NCI-H446 (cell line): ENCODE measurements around the gene JAK2.
"Not testable (repeated sequence)": the region's sequence is repeated elsewhere in the genome, so short reads cannot be mapped to it uniquely, and the experiment has no call there.

Experiments used
- DNase-seq, 2 experiments: peaks; one replicate each; lab custom pipeline; 2025; lab: John Stamatoyannopoulos, UW

Gene JAK2

DNA sequence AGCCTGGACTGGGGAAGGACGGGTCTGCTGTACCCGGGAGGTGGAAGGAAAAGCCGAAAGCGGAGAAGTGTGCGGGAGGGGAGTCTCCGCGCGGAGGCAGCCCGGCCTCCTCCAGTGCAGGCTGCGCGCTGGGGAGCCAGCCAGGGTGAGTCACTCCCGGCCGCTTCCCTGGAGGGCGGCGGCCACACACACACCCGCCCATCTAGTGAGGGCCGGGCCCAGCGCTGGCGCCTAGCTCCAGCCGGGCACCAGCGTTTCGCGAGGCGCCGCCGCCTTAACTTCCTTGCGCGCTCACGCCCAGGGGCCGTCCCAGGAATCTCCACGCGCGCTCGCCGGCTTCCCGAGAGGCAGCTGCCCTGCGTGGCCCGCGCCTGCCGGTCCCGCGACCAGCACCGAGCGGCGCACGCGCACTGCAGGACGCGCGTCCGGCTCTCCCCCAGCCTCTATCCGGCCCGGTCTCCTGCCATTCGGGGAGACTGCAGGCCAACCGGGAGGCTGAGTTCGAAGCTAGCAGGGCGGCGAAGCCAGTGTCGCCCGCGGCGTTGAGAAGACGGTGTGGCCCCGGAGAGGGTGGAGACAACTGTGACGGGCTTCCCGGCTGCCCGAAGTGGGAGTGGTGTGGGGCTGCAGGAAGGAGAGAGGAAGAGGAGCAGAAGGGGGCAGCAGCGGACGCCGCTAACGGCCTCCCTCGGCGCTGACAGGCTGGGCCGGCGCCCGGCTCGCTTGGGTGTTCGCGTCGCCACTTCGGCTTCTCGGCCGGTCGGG, at the start of gene JAK2:
JAK2 (plus strand) TSS at position 652 of the 765 bp plus-strand sequence. CDS start 36,716 bp downstream, outside the sequence.
- peak; percentile 91 to 95 for DNase-seq

- no peak for DNase-seq
These were observed 48.8 kb upstream of the JAK2 start for GRCh38 chr9:4936277-4936676.

GRCh38 chr9:4936823-4937222, 48.2 kb upstream of the JAK2 start:
- DNase-seq: no peak

- DNase-seq: no peak
These were observed 47.6 kb upstream of the JAK2 start for GRCh38 chr9:4937446-4937845.

DNA sequence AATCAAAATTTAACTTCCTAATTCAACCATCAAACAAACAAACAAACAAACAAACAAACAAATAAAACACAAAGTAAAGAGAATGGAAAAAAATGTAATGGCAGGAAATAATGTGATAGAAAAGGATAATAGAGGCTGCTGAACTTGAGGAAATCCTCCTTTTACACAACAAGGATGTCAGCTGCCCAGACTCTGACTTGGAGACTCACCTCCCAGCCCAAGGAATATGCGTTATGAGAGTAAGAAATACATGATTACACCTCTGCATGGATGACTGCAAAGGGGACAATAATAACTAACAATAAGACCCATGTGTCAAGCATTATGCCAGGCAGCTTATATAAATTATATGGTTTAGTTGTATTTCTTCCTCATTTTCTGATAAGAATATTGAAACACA, 46.6 kb upstream of the JAK2 start:
- DNase-seq: no peak

- DNase-seq: no peak
These were observed 45.9 kb upstream of the JAK2 start for GRCh38 chr9:4939118-4939561.

- DNase-seq: not testable (repeated sequence)
These were observed 42.9 kb upstream of the JAK2 start for GRCh38 chr9:4942042-4942691.

DNA sequence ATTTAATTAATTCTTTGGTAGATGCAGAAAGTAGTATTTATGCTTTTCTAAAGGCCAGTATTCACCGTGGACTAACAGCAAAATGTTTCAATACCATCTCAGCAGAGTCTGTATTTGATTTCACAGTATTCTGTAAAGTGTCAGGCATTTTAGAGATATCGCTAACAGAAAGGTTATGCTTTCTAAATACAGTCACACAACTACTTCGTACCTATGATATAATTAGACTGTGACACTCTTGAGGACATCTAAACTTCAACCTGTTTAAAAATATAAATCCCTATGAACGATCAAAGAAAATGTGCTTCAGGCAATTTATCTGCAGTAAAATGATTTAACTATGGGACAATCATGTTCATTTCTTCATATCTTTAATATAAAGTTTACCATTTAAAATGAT, 41.7 kb upstream of the JAK2 start:
- DNase-seq: no peak

DNA sequence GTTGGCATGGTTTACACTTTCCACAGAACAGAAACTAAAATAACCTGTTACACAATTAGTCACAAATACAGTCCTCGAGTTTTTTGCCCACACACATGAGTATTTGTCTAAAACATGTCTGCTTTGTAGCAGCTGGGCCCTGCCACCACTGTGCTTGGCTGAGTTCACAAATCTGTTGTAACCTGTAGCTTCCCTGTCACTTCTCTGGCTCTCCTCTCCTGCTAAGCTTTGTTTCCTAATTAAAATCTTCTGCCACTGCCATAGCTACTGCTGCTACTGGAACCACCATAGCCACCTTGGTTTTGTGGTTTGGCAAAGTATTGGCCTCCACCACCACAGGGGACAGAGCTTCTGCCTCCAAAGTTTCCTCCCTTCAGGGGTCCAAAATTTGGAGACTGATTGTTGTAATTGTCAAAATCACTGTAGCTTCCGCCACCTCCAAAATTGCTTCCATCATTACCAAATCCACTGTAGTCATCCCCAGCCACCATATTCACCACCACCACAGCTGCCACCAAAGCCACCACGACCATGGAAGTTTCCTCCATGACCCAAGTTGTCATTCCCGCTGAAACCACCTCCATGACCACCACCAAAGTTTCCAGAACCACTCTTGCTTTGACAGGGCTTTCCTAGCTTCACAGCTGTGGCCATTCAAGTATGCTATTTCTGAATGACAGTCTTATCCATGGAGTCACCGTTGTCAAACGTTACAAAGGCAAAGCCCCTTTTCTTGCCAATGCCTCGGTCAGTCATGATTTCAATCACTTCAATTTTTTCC, 40.5 kb upstream of the JAK2 start:
- DNase-seq: not testable (repeated sequence)

- DNase-seq: no peak
These were observed 38.1 kb upstream of the JAK2 start for GRCh38 chr9:4946937-4947336.

GRCh38 chr9:4955836-4956235, 29.2 kb upstream of the JAK2 start:
- no peak for DNase-seq

GRCh38 chr9:4959031-4959430, 26.0 kb upstream of the JAK2 start:
- no peak for DNase-seq

- DNase-seq: no peak
These were observed 23.0 kb upstream of the JAK2 start for GRCh38 chr9:4962085-4962484.

GRCh38 chr9:4964540-4964939, 20.5 kb upstream of the JAK2 start:
- no peak for DNase-seq

DNA sequence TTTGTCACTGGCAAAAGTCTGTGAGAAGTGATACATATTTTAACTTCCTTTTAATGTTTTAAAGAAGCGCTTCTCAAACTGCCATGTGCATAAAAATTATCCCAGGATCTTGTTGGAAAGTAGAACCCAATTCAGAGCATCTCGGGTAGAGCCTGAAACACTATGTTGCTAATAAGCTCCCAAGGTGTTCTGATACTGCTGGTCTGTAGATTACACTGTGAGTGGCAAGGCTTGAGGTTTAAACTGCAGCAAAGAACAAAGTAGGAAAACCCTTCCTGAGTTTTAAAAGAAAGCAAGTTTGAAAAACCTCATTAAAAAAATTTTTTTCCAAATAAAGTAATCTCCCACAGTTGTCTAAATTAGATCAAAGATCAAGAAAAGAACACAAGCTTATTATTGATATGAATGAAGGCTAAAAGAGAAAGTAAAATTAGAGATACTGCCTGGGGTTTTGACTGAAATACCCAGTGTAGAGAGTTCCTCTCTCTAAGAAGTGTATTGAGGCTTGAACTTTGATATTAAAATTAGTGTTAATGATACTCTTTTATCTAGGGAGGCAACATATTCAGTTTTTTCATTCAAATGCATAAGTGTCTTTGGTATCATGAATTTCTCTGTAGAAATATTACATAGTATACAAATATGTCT, 19.8 kb upstream of the JAK2 start:
- DNase-seq: no peak

- DNase-seq: no peak
These were observed 17.5 kb upstream of the JAK2 start for GRCh38 chr9:4967523-4967922.

DNA sequence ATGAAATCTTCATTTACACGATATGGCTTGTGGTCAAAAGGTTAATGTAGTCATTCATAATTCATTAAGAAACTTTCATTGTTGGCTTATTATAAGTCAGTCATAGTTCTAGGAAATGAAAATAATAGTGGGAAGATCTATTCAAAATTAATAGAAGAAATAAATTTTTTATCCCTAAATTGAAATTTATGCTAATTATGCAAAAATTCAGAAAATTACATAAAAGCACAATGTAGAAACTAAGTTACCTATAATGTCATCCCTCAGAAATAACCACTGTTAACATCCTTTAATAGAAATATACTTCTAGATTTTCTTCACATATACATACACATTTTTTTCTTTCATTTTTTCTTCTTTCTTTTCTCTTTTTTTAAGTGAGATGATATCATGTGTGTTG, 15.9 kb upstream of the JAK2 start:
- no peak for DNase-seq

- no peak for DNase-seq
These were observed 14.0 kb upstream of the JAK2 start for GRCh38 chr9:4970970-4971641.

DNA sequence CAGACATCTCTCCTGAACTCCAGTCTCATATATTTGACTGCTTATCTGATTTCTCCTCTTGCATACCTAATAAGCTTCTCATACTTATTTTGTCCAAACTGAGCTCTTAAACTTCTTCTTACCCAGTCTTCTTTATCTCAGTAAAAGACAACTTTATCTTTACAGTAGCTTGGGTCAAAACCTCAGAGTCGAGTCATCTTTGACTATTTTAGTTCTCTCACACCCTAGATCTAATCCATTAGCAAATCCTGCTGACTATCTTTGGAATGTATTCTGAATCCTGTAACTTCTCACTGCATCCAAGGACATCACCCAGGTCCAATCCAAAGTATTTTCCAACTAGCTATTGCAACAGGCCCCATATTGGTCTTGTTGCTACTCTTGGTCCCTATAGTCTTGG, 11.8 kb upstream of the JAK2 start:
- no peak for DNase-seq

DNA sequence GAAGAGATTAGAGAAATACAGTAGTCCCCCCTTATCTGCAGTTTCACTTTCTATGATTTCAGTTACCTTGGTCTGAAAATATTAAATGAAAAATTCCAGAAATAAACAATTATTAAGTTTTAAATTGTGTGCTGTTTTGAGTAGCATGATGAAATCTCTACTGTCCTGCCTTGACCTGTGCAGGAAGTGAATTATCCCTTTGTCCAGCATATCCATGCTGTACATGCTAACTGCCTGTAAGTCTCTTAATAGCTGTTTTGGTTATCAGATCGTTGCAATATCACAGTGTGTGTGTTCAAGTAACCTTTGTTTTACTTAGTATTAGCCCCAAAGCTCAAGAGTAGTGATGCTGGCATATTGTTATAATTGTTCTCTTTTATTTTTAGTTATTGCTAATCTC, 11.2 kb upstream of the JAK2 start:
- DNase-seq: no peak

- no peak for DNase-seq
These were observed 5.8 kb upstream of the JAK2 start for GRCh38 chr9:4979239-4979638.
